Measurements from ENCODE around the gene DAAM1.

GRCh38 chr14:59419303-59419702 is 230.8 kb downstream of the DAAM1 start:
- TF ChIP-seq CTCF (conservative IDR thresholded peaks at IDR 0.05; ENCODE audit: low read length) (no peak), EZH2phosphoT487 (IDR thresholded peaks at IDR 0.05; ENCODE audit: borderline replicate concordance) (no peak)
